Measurements from ENCODE around the gene PLA2G7. TPM values are rescaled to one million over a fixed set of nuclear protein-coding genes. Genes with fewer than 3 reads are reported as not detected.

PLA2G7 gene
- total RNA-seq, 4 donors from 2014 or later = 1.5 to 4.8 (median 1.6) TPM; not detected in 1

DNA sequence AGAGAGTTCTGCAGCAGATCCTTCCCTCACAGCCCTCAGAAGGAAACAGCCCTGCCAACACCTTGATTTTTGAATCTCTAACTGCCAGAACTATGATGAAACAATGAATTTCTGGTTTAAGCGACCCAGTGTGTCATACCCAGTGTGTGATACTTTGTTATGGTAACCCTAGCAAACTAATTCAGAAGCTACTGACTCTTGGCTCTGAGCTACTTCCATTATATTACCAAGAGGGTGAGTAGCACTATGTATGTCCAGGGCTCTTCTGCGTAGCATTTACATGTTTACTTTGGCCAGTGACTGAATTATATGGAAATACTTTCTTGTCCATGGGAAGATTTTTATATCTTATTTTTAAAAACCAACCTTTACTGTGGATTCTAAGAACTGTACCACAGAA lies 28.3 kb upstream of the PLA2G7 start:
- H3K4me3 ChIP-seq = no peak overlapping the region
- no peaks in the 10 kb centered on the region for H3K27me3 ChIP-seq
- no peak overlapping the region for H3K27ac ChIP-seq
- no peaks in the 10 kb centered on the region for H3K36me3 ChIP-seq
- no peak for DNase-seq (ENCODE audit: low spot score in 2 of 2)
- no peaks in the 10 kb centered on the region for H3K4me1 ChIP-seq
- 70 to 77% methylated on average over 2 of the region's 2 CpGs for WGBS, 2 donors
- peaks cover 0 to 6% (median 1%) of the 10 kb centered on the region in 4 donors for H3K9me3 ChIP-seq
- TF ChIP-seq EP300 (IDR thresholded peaks at IDR 0.05) (no peak), POLR2A (IDR thresholded peaks at IDR 0.05) (no peak)
- TF ChIP-seq, protein P1, sequence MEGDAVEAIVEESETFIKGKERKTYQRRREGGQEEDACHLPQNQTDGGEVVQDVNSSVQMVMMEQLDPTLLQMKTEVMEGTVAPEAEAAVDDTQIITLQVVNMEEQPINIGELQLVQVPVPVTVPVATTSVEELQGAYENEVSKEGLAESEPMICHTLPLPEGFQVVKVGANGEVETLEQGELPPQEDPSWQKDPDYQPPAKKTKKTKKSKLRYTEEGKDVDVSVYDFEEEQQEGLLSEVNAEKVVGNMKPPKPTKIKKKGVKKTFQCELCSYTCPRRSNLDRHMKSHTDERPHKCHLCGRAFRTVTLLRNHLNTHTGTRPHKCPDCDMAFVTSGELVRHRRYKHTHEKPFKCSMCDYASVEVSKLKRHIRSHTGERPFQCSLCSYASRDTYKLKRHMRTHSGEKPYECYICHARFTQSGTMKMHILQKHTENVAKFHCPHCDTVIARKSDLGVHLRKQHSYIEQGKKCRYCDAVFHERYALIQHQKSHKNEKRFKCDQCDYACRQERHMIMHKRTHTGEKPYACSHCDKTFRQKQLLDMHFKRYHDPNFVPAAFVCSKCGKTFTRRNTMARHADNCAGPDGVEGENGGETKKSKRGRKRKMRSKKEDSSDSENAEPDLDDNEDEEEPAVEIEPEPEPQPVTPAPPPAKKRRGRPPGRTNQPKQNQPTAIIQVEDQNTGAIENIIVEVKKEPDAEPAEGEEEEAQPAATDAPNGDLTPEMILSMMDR (IDR thresholded peaks at IDR 0.05) = no peak

DNA sequence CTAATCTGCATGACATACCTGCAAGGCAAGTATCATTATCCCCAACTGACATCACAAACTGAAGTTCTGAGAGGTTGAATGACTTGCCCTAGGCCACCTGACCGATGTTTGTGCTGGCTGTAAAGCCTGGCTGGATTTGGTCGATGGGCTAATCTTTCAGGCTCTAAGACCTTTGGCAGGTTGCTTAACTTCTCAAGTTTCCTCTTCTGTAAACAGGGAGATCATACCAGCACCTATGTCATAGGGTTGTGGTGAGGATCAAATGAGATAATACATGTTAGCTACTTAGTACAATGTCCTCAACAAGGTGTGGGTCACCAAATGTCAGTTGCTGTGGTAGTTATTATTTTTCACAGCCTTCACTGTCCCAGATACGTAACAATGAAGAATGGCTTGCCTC lies 25.8 kb upstream of the PLA2G7 start:
- TF ChIP-seq POLR2A (IDR thresholded peaks at IDR 0.05) (no peak), EP300 (IDR thresholded peaks at IDR 0.05) (no peak)
- TF ChIP-seq, protein P1 (IDR thresholded peaks at IDR 0.05) = no peak
- Histone ChIP-seq H3K4me3 (no peak overlapping the region), H3K36me3 (no peaks in the 10 kb centered on the region), H3K9me3 (no peaks in the 10 kb centered on the region), H3K27me3 (no peaks in the 10 kb centered on the region), H3K27ac (no peak overlapping the region), H3K4me1 (peaks cover 0 to 17% (median 0%) of the 10 kb centered on the region in 4 donors)
- 75 to 83% methylated on average over 3 of the region's 3 CpGs for WGBS, 2 donors
- DNase-seq (ENCODE audit: low spot score in 2 of 2) = no peak

DNA sequence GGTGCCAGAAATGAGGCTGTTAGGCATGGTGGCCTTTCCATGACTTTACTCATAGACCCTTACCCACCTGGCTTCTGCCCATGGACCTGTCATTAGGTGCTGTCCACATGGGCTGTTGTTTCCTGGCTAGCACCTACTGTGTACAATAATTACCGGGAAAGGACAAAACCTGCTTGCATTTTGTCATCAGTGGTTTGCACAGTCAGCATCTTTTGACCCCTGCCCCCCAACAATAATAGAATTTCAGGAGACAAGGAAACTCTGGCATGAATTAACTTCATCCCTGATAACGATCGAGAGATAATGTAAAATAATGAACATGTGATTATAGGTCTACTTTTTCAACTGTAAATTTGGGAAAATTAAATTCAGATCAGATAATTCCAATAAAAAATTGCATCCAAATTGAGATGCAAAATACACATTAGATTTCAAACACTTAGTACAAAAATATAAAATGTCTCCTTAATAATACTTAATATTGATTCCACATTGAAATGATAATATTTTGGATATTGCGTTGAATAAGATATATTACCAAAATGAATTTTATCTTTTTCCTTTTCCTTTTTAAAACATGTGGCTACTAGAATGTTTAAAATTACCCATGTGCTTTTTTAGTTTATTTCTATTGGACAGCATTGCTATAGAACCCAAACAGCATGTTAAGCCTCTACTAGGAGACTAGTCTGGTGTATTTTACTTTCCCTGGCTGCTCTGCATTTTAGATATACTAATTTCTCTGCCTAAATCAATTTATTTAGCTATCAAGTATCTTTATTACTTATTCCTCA lies 24.0 kb upstream of the PLA2G7 start:
- no peak overlapping the region for H3K4me3 ChIP-seq
- peaks cover 0 to 17% (median 0%) of the 10 kb centered on the region in 4 donors for H3K4me1 ChIP-seq
- no peaks in the 10 kb centered on the region for H3K27me3 ChIP-seq
- DNase-seq (ENCODE audit: low spot score in 2 of 2) = no peak
- WGBS, 2 donors = 93 to 96% methylated on average over 4 of the region's 4 CpGs
- TF ChIP-seq POLR2A (IDR thresholded peaks at IDR 0.05) (no peak), EP300 (IDR thresholded peaks at IDR 0.05) (no peak)
- TF ChIP-seq, protein P1 (IDR thresholded peaks at IDR 0.05) = no peak
- no peaks in the 10 kb centered on the region for H3K36me3 ChIP-seq
- no peak overlapping the region for H3K27ac ChIP-seq
- no peaks in the 10 kb centered on the region for H3K9me3 ChIP-seq

DNA sequence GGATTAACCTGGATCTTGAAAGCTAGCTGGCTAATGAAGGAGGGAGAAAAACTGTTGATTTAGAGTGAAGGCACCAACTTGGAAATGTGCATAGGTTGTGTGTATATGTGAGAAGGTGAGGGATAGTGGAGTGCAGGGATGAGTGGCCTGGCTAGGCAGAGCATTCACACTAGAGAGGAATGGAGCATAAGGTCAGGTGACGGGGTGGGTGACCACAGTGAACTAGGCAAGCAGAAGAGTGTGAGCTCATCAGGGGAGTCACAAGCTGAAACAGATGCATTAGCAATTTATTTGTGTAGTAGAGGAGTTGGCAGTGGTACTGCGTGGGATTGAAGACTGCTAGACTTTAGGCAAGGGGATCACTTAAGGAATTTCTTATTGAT lies 22.0 kb upstream of the PLA2G7 start:
- Histone ChIP-seq H3K27me3 (no peaks in the 10 kb centered on the region), H3K36me3 (no peaks in the 10 kb centered on the region), H3K9me3 (no peaks in the 10 kb centered on the region), H3K4me3 (no peak overlapping the region), H3K4me1 (peaks cover 0 to 17% (median 0%) of the 10 kb centered on the region in 4 donors), H3K27ac (no peak overlapping the region)
- DNase-seq (ENCODE audit: low spot score in 2 of 2) = peak in 1 of 2 donors; percentile 26
- no peak for TF ChIP-seq EP300 (IDR thresholded peaks at IDR 0.05)
- TF ChIP-seq POLR2A (IDR thresholded peaks at IDR 0.05) = no peak
- TF ChIP-seq, protein P1 (IDR thresholded peaks at IDR 0.05) = no peak
- 46 to 58% methylated on average over 2 of the region's 2 CpGs for WGBS, 2 donors

DNA sequence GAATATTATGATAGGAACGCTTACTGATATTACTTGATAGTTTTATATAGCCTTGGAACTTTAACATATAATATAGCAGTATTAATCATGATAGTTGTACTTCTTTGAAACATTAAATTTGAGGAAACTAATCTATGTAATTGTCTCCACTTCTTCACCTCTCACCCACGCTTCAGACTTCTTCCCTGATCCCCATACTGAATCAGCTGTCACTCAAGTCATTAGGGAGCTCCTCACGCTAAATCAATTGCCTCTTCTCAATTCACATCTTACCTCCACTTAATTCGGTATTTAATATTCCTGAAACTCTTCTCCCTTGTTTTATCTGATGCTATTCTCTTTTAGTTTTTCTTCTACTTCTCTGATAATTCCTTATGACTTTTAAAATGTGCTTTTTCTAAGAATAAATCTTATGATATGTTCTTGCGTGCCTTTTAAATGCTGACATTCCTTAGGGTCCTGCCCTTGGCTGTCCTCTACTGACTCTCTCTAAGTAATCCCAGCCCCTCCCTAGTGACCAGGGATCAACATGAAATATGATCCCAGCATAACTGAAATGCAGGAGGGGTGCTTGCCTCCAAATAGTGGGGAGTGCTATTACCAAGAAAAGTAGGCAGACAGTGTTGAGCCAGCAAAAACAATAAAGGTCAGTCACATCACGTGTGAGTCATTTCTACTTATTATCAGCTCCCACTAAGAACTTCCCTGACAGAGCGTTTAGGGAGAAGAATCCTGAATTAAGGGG lies 21.5 kb upstream of the PLA2G7 start:
- Histone ChIP-seq H3K27me3 (no peaks in the 10 kb centered on the region), H3K9me3 (no peaks in the 10 kb centered on the region), H3K4me1 (peaks cover 0 to 17% (median 0%) of the 10 kb centered on the region in 4 donors), H3K36me3 (no peaks in the 10 kb centered on the region), H3K27ac (no peak overlapping the region), H3K4me3 (no peak overlapping the region)
- no peak for DNase-seq (ENCODE audit: low spot score in 2 of 2)
- no peak for TF ChIP-seq EP300 (IDR thresholded peaks at IDR 0.05)
- TF ChIP-seq POLR2A (IDR thresholded peaks at IDR 0.05) = no peak
- TF ChIP-seq, protein P1 (IDR thresholded peaks at IDR 0.05) = no peak
- 42 to 46% methylated on average over 7 of the region's 7 CpGs for WGBS, 2 donors

Data from tibial nerve (tissue), 4 donors.